Mesendoderm (in vitro differentiated cells): ENCODE measurements around the gene IL1RAPL2.

Experiments used
- DNase-seq: peaks from one replicate; pipeline ENCODE4 v3.0.0; 2013
- H2AK5ac ChIP-seq: 2 replicates; pipeline ENCODE4 v1.6.1; 2013; ENCODE audit warnings: low read length, inconsistent platforms
- H2BK120ac ChIP-seq: 2 replicates; pipeline ENCODE4 v1.6.1; 2013; ENCODE audit warnings: low read depth, mild to moderate bottlenecking, low read length, moderate library complexity, mixed read lengths
- H2BK15ac ChIP-seq: replicated peaks from 2 replicates; pipeline ENCODE4 v1.6.1; 2013; ENCODE audit warnings: low read depth, mild to moderate bottlenecking, moderate library complexity
- H2BK5ac ChIP-seq: 2 replicates; pipeline ENCODE4 v1.6.1; 2013; ENCODE audit warnings: low read length, inconsistent platforms
- H3K18ac ChIP-seq: 2 replicates; pipeline ENCODE4 v1.6.1; 2013; ENCODE audit warnings: mild to moderate bottlenecking, low read length, mixed read lengths
- H3K23ac ChIP-seq: one replicate; pipeline ENCODE4 v1.6.1; 2013; ENCODE audit warnings: low read length
- H3K27ac ChIP-seq: 2 replicates; pipeline ENCODE4 v1.5.1; 2013; ENCODE audit warnings: low read depth, mild to moderate bottlenecking, inconsistent platforms, low read length, moderate library complexity
- H3K27me3 ChIP-seq: 2 replicates; pipeline ENCODE4 v1.6.1; 2013; ENCODE audit warnings: low read length, control low read depth, mild to moderate bottlenecking, inconsistent platforms; ENCODE audit not compliant: insufficient read depth, poor library complexity
- H3K36me3 ChIP-seq: 2 replicates; pipeline ENCODE4 v1.6.1; 2013; ENCODE audit warnings: low read length, inconsistent platforms; ENCODE audit not compliant: control insufficient read depth, insufficient read depth
- H3K4ac ChIP-seq: one replicate; pipeline ENCODE4 v1.6.1; 2013; ENCODE audit warnings: low read depth, mild to moderate bottlenecking, low read length, moderate library complexity
- H3K4me1 ChIP-seq: 2 replicates; pipeline ENCODE4 v1.6.1; 2013; ENCODE audit warnings: low read depth, low read length, inconsistent platforms; ENCODE audit not compliant: control insufficient read depth
- H3K4me2 ChIP-seq: 2 replicates; pipeline ENCODE4 v1.6.1; 2013; ENCODE audit warnings: low read length
- H3K4me3 ChIP-seq: 2 replicates; pipeline ENCODE4 v1.5.1; 2013; ENCODE audit warnings: mild to moderate bottlenecking, low read length
- H3K56ac ChIP-seq: one replicate; pipeline ENCODE4 v1.6.1; 2013; ENCODE audit warnings: low read length
- H3K79me1 ChIP-seq: 2 replicates; pipeline ENCODE4 v1.6.1; 2013; ENCODE audit warnings: low read length, inconsistent platforms
- H3K79me2 ChIP-seq: 2 replicates; pipeline ENCODE4 v1.6.1; 2013; ENCODE audit warnings: mild to moderate bottlenecking, low read length; ENCODE audit not compliant: control insufficient read depth, insufficient read depth
- H3K9ac ChIP-seq: 2 replicates; pipeline ENCODE4 v1.6.1; 2013; ENCODE audit warnings: low read length, inconsistent platforms
- H4K5ac ChIP-seq: one replicate; pipeline ENCODE4 v1.6.1; 2013; ENCODE audit warnings: low read length
- H4K8ac ChIP-seq: one replicate; pipeline ENCODE4 v1.6.1; 2013; ENCODE audit warnings: low read depth, mild to moderate bottlenecking, control low read depth, low read length, moderate library complexity
- WGBS: extraction: QIAGEN DNeasy Blood & Tissue Kit; methylation state at CpG from one replicate; pipeline ENCODE4 v1.1.7; 2013; ENCODE audit warnings: low lambda C conversion rate, missing lambda C conversion rate; ENCODE audit not compliant: insufficient coverage; ENCODE audit errors: extremely low coverage; 5-methylcytosine and 5-hydroxymethylcytosine counted together

IL1RAPL2 gene

DNA sequence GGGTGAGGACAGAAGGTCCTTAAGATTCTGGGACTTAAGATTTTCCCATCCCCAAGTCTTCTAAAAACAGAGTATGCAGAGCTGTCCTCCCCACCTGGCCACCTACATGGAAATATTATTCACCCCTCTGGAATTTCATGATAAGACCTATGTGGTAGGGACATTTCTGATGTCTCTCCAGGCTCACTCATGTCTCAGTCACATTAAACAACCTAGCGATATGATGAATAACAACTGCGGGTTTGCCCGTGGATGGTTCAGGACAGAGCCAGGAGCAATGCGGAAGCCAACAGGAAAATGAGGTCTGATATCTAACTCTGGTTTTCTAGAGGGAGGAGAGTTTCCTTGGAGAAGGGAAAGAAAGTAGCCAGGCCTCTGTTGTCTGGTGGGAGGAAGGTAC lies 607.1 kb downstream of the IL1RAPL2 start:
- Histone ChIP-seq H3K4ac (peak overlapping the region; percentile 16), H3K23ac (no peak overlapping the region), H2BK120ac (no peak overlapping the region), H3K18ac (no peak overlapping the region), H3K36me3 (no peaks in the 10 kb centered on the region), H3K79me1 (no peaks in the 10 kb centered on the region), H3K4me3 (no peak overlapping the region), H3K4me1 (no peaks in the 10 kb centered on the region), H2AK5ac (no peak overlapping the region), H4K8ac (no peak overlapping the region), H2BK15ac (no peak overlapping the region), H3K79me2 (no peaks in the 10 kb centered on the region), H2BK5ac (no peak overlapping the region), H4K5ac (no peak overlapping the region), H3K9ac (no peak overlapping the region), H3K27ac (no peak overlapping the region), H3K4me2 (no peak overlapping the region), H3K27me3 (no peaks in the 10 kb centered on the region), H3K56ac (no peak overlapping the region)
- WGBS: no CpG with 5 or more reads among the region's 4 CpGs
- DNase-seq: no peak

DNA sequence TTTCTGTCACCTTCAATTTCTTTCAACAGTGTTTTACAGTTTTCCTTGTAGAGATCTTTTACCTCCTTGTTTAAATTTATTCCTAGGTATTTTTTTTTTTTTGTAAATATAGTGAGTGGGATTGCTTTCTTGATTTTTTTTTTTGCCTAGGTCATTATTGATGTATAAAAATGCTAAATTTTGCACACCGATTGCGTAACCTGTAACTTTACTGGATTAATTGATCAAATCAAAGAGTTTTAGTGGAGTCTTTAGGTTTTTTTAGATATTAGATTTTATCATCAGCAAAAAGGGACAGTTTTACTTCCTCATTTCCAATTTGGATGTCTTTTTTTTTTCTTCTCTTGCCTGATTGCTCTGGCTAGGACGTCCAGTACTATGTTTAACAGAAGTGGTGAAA lies 613.6 kb downstream of the IL1RAPL2 start:
- no peak overlapping the region for H2BK15ac ChIP-seq
- H3K79me1 ChIP-seq: no peaks in the 10 kb centered on the region
- DNase-seq: no peak
- H2BK120ac ChIP-seq: no peak overlapping the region
- no peak overlapping the region for H3K18ac ChIP-seq
- H3K9ac ChIP-seq: no peak overlapping the region
- no peak overlapping the region for H3K4me3 ChIP-seq
- H3K4me1 ChIP-seq: no peaks in the 10 kb centered on the region
- H2BK5ac ChIP-seq: no peak overlapping the region
- no peak overlapping the region for H3K56ac ChIP-seq
- H3K4me2 ChIP-seq: no peak overlapping the region
- no peak overlapping the region for H2AK5ac ChIP-seq
- H3K23ac ChIP-seq: no peak overlapping the region
- no peaks in the 10 kb centered on the region for H3K27me3 ChIP-seq
- no peaks in the 10 kb centered on the region for H3K79me2 ChIP-seq
- H3K27ac ChIP-seq: no peak overlapping the region
- H4K8ac ChIP-seq: no peak overlapping the region
- H4K5ac ChIP-seq: no peak overlapping the region
- H3K36me3 ChIP-seq: no peaks in the 10 kb centered on the region
- no peak overlapping the region for H3K4ac ChIP-seq
- no CpG with 5 or more reads among the region's 3 CpGs for WGBS

DNA sequence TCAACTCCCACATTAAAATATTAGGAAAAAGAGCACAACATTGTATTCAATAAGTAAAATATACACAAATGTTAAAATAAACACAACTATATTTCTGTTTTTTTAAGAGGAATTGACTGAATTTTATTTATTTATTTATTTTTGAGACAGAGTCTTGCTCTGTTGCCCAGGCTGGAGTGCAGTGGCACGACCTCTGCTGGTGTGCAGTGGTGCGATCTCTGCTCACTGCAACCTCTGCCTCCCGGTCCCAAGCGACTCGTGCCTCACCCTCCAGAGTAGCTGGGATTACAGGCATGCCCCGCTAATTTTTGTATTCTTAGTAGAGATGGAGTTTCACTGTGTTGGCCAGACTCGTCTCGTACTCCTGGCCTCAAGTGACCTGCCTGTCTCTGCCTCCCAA lies 623.1 kb downstream of the IL1RAPL2 start:
- Histone ChIP-seq H3K27me3 (no peaks in the 10 kb centered on the region), H4K5ac (no peak overlapping the region), H2BK15ac (no peak overlapping the region), H3K4me3 (no peak overlapping the region), H2BK5ac (no peak overlapping the region), H3K27ac (no peak overlapping the region), H3K18ac (no peak overlapping the region), H3K36me3 (no peaks in the 10 kb centered on the region), H3K23ac (no peak overlapping the region), H3K4me2 (no peak overlapping the region), H3K56ac (no peak overlapping the region), H4K8ac (no peak overlapping the region), H2BK120ac (no peak overlapping the region), H3K4ac (no peak overlapping the region), H3K79me1 (no peaks in the 10 kb centered on the region), H3K4me1 (no peaks in the 10 kb centered on the region), H2AK5ac (no peak overlapping the region), H3K79me2 (no peaks in the 10 kb centered on the region), H3K9ac (no peak overlapping the region)
- DNase-seq: no peak
- no CpG with 5 or more reads among the region's 8 CpGs for WGBS

DNA sequence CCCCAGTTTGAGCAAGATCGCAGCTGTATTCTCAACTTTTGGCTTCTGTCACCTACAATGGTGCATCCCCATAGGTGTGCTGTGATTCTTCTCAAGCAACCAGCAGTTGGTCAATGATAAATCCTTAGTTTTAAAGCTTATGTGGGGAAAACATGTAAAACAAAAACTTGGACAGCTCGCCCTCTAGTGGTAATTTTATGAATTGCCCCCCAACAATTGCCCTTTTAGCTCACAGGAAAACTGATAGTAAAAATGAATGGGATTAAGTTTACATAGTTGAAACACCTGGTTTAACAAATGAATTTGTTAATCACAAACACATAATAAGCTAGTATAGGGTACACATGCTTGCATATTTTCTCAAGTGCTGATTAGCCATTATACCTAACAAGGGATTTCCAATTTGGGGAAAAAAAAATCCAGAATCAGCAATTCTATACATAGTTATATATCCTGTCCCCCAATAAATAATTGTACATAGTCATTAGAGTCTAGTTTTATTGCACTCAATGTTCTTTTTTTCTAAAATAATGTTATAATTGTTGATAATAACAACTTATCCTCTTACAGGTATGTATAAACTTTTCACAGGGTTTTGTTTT lies 624.4 kb downstream of the IL1RAPL2 start:
- H2BK5ac ChIP-seq: no peak overlapping the region
- peak; percentile 32 for DNase-seq
- H3K23ac ChIP-seq: no peak overlapping the region
- no peak overlapping the region for H3K27ac ChIP-seq
- H3K79me1 ChIP-seq: no peaks in the 10 kb centered on the region
- H3K27me3 ChIP-seq: no peaks in the 10 kb centered on the region
- H3K4ac ChIP-seq: no peak overlapping the region
- no peak overlapping the region for H3K4me3 ChIP-seq
- no peak overlapping the region for H2BK120ac ChIP-seq
- no peak overlapping the region for H4K5ac ChIP-seq
- H3K79me2 ChIP-seq: no peaks in the 10 kb centered on the region
- no CpG with 5 or more reads among the region's 2 CpGs for WGBS
- H3K9ac ChIP-seq: no peak overlapping the region
- no peak overlapping the region for H3K18ac ChIP-seq
- no peak overlapping the region for H3K56ac ChIP-seq
- H3K4me1 ChIP-seq: no peaks in the 10 kb centered on the region
- no peak overlapping the region for H2BK15ac ChIP-seq
- H3K36me3 ChIP-seq: no peaks in the 10 kb centered on the region
- H3K4me2 ChIP-seq: no peak overlapping the region
- no peak overlapping the region for H4K8ac ChIP-seq
- no peak overlapping the region for H2AK5ac ChIP-seq

DNA sequence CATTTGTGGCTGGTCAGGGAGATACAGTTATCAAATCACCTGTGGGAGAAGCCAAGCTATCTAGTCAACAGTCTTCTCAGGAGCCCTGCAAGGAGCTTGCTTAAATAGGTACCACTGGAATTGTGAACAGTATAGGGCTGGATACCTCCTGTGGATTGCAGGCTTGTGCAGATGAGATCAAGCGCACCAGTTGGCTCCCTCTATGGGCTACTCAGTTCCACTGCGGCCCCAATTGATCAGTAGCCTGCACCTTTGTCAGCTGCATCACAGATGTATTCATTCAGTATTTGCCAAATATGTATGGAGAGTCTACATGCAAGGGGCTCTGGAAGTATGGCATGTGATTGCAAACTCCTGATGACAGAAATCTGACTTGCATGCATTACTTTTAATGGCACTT lies 625.9 kb downstream of the IL1RAPL2 start:
- Histone ChIP-seq H3K79me1 (no peaks in the 10 kb centered on the region), H2BK15ac (no peak overlapping the region), H2AK5ac (no peak overlapping the region), H3K4me2 (no peak overlapping the region), H3K9ac (no peak overlapping the region), H3K27ac (no peak overlapping the region), H3K27me3 (no peaks in the 10 kb centered on the region), H2BK120ac (no peak overlapping the region), H4K5ac (no peak overlapping the region), H3K36me3 (no peaks in the 10 kb centered on the region), H3K56ac (no peak overlapping the region), H3K18ac (no peak overlapping the region), H4K8ac (no peak overlapping the region), H2BK5ac (no peak overlapping the region), H3K23ac (no peak overlapping the region), H3K4ac (no peak overlapping the region), H3K79me2 (no peaks in the 10 kb centered on the region), H3K4me3 (no peak overlapping the region), H3K4me1 (no peaks in the 10 kb centered on the region)
- peak; percentile 34 for DNase-seq
- WGBS: no CpG with 5 or more reads among the region's 2 CpGs

DNA sequence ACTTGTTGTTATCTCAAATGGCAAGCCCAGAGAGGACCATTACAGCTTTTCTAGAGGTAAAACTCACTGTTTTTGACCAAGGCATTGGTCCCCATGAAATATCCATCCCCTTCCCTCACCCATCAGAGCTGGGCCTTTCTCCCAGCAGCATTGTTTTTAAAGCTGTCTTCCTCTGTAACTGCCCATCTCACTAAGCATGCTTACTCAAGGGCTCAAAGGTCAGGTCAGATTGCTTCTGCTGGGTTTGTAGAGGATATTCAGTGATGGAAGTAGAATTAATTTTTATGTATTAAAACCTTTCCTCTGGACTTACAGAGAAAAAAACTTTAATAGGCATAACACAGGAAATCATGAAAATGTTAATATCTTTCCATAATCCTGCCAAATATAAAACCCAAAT lies 643.4 kb downstream of the IL1RAPL2 start:
- Histone ChIP-seq H4K5ac (no peak overlapping the region), H3K27me3 (no peaks in the 10 kb centered on the region), H3K56ac (no peak overlapping the region), H3K36me3 (no peaks in the 10 kb centered on the region), H4K8ac (no peak overlapping the region), H3K18ac (no peak overlapping the region), H3K27ac (no peak overlapping the region), H3K9ac (no peak overlapping the region), H3K79me2 (no peaks in the 10 kb centered on the region), H3K23ac (no peak overlapping the region), H2BK5ac (no peak overlapping the region), H2BK120ac (no peak overlapping the region), H3K79me1 (no peaks in the 10 kb centered on the region), H2AK5ac (no peak overlapping the region), H3K4me1 (no peaks in the 10 kb centered on the region), H3K4ac (no peak overlapping the region), H3K4me3 (no peak overlapping the region), H3K4me2 (no peak overlapping the region), H2BK15ac (no peak overlapping the region)
- DNase-seq: no peak
